Stimulated activated CD4-positive, alpha-beta T cell treated with anti-CD3 and anti-CD28 coated beads, TNF-alpha, amount 100 ng/mL, for 4 hours (primary cell): ENCODE results near the gene FRMD3.

Experiments used
- DNase-seq, 3 experiments: peaks; one replicate each; pipeline ENCODE4 v3.0.0-alpha.2; 2020; ENCODE audit warnings: low read depth in 3 of 3

Gene FRMD3

GRCh38 chr9:83284746-83285145, 253.5 kb downstream of the FRMD3 start:
- DNase-seq: no peak

GRCh38 chr9:83283528-83283927, 254.7 kb downstream of the FRMD3 start:
- DNase-seq: no peak

DNA sequence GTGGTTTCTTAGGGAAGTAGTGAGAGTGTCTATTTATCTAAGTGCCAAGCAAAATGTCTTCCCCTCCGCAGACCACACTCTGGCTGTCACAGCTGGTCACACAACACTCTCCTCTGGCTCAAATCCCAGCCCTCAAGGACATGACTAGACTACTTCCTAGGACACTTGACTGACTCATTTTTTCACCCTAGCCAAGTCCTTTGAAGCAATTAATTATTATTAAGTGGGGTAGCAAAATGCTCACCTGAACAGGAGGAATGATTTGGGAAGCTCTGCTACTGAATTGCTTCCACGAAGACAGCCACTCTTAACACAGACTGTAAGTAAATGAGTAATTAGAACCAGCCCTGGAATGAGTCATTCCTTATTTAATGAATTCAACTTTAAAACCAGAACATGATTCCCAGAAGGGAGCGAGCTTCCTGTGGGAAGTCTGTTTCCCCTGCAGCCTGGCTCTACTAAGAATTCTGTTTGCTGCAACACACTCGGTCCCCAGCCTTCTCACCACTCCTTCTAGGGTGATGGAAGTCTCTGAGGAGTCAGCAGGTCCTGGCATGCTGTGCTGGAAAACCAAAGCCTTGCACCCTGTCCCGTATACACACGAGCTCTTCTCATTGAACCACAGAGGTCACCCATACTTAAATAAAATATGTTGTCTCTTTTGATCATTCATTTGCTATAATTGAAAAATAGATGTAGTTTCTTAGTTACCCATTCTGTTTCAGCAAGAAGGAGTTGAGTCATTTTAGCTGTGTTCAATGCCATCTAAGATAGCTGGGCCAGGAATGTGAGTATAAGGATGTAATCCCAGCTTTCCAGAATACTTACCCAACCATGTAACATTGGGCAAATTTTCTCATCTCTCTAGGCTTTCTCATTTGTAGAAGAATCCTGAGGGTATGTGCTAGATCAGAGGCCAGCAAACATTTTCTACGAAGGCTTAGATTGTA, 256.6 kb downstream of the FRMD3 start:
- no peak for DNase-seq

DNA sequence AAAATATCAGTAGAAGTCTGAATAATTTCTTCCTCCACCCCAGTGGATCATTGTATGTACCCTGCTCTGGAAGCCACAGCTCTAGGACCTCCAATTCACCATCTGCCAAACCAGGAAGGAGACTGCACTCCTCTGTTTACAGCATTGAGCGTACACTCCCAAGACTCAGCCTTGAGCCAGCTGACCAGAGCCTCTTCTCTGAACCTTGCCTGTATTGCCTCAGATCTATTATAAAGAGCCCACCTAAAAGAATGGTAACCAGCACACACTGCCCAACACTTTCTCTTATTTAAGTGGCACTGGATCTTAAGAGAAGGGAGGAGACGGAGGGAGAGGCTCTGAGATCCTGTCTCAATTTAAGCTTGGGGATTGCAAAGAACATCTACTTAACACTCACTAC, 257.4 kb downstream of the FRMD3 start:
- DNase-seq: no peak

- DNase-seq: no peak
Observed at GRCh38 chr9:83280268-83280667, 257.9 kb downstream of the FRMD3 start.

GRCh38 chr9:83274787-83275186, 263.4 kb downstream of the FRMD3 start:
- no peak for DNase-seq

- no peak for DNase-seq
Observed at GRCh38 chr9:83271665-83272071, 266.5 kb downstream of the FRMD3 start.

GRCh38 chr9:83270116-83270515, 268.1 kb downstream of the FRMD3 start:
- DNase-seq: no peak

DNA sequence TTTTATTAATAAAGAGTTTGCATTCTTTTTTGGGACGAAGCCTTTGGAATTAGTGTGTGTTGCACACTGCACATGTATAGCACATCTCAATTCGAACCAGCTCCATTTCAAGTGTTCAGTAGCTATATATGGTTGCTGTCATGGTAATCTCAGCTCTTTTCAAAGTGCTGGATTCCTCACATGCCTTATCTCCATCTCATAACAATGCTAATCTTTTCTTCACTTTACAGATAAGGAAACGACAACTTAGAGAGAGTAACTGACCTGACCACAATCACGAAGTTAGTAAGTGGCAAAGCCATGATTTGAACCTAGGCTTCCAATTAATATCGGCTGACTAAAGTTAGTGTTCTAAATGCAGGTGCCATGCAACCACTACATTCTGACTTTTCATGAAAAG, 270.5 kb downstream of the FRMD3 start:
- no peak for DNase-seq

GRCh38 chr9:83266666-83267496, 271.3 kb downstream of the FRMD3 start:
- no peak for DNase-seq

DNA sequence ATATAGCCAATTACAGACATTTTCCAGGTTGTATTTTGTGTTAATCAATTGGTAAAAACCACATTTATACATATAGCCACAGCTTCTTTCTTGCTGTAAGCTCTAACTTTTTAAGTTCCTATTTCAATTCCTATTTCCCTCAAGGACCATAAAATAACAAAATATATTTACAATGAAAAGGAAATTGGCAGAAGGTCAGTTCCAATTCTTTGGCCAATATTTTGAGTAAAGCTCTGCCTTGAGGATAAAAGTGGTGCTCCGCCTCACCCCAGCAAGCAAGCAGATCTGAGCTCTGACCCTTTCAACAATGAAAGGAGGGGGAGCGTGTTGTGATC, 271.9 kb downstream of the FRMD3 start:
- no peak for DNase-seq

GRCh38 chr9:83264315-83264714, 273.9 kb downstream of the FRMD3 start:
- DNase-seq: no peak

- no peak for DNase-seq
Observed at GRCh38 chr9:83259558-83259957, 278.6 kb downstream of the FRMD3 start.

GRCh38 chr9:83257937-83258891, 280.0 kb downstream of the FRMD3 start:
- no peak for DNase-seq

GRCh38 chr9:83247732-83248131, 290.5 kb downstream of the FRMD3 start:
- DNase-seq: no peak

DNA sequence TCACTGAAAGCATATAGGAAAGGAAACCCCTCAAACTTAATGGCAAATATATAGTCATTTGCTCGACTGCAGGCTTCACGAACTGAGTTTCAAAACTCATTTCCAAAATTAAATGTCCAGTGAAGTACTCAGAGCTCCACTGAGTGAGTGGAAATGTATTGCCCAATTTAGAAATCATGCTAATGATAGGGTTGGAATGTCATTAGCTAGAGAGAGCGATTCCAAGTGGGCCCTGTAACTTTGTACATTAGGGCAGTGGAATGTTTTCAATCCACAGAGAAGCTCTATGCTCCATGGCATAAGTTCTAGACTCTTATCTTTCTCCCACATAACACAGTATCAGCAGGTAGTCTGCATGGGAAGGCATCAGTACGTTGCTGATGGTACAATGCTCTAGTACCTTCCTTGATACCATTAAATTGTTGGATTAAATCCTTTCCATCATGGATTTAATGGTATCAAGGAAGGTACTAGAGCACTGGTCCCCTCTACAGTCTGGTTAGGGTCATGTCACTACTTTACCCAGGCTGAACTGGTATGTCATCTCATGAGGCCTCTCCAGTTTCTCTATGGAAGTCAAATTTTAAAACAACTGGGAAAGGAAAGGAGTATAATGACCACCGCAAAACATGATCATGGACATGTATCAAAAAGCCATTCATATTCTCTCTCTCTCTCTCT, 292.1 kb downstream of the FRMD3 start:
- DNase-seq: no peak

DNA sequence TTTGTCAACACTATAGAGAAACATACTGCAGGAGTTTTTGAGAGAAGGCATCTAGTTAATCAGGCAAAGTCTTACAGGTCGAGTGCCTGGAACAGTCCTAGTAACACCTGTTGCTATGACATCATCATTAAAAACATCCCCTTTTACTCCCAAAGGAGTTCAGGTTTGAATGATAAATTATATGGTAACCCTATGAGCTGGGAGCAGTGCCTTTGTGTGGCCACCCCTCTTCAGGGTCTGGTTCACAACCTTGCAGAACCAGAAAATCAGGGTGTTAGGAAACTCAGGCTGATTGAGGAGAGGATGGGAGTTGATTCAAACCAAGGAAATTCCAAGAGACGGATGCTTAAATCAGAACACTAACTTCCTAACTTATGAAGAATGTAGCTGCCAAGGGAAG, 296.1 kb downstream of the FRMD3 start:
- no peak for DNase-seq

DNA sequence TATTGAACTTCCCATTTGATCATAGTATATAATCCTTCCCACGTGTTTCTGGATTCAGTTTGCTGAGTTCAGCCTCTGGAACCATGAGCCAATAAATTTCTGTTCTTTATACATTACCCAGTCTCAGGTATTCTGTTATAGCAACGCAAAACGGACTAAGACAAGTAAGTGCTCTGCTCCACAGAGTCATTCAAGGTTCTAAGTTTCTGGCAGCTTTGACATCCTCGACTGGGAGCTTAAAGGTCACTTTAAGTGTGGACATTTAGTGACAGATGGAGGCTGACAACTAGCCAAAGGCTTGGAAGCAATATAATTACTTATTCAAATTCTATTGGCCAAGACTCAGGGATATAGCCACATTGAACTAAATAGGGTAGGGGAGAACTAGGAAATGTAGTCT, 297.5 kb downstream of the FRMD3 start:
- no peak for DNase-seq

DNA sequence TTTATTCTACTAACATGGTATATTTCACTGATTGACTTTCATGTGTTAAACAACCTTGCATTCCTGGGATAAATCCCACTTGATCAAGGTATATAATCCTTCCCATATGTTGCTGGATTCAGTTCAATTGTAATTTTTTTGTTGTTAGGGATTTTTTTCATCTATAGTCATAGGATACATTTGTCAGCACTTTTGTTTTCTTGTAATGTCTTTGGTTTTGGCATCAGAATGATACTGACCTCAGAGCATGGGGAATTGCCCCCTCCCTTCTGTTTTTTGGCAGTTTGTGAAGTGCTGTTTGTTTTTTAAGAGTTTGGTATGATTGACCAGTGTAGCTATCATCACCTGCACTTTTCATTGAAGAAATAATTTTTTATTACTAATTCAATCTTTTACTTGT, 298.5 kb downstream of the FRMD3 start:
- no peak for DNase-seq

- DNase-seq: no peak
Observed at GRCh38 chr9:83238871-83239640, 299.1 kb downstream of the FRMD3 start.
